ENCODE measurements around the gene KRT16.
"Not testable (repeated sequence)": the region's sequence is repeated elsewhere in the genome, so short reads cannot be mapped to it uniquely, and the experiment has no call there.

KRT16 gene

GRCh38 chr17:41631025-41631897, 18.7 kb upstream of the KRT16 start:
- ATAC-seq (ENCODE audit: insufficient read depth, low read depth): no peak
- H3K27me3 ChIP-seq (ENCODE audit: insufficient read depth, low read length, poor library complexity): no peaks in the 10 kb centered on the region
- no peaks in the 10 kb centered on the region for H3K79me2 ChIP-seq (ENCODE audit: insufficient read depth, low read length)
- H3K36me3 ChIP-seq (ENCODE audit: insufficient read depth, low read length): no peaks in the 10 kb centered on the region
- H3K27ac ChIP-seq (ENCODE audit: low read length): no peak overlapping the region
- no peak overlapping the region for H3K9ac ChIP-seq (ENCODE audit: low read depth, low read length)
- H4K20me1 ChIP-seq (ENCODE audit: insufficient read depth, low read length): peaks cover 8% of the 10 kb centered on the region; the same call in 1 of the 2 replicates
- H3K4me3 ChIP-seq (ENCODE audit: low read depth in 1 of 2, low read length in 2 of 2): no peak overlapping the region
- H3K4me2 ChIP-seq (ENCODE audit: insufficient read depth, low read length): no peak overlapping the region
- no peaks in the 10 kb centered on the region for H3K4me1 ChIP-seq (ENCODE audit: insufficient read depth, low read length)
- no peaks in the 10 kb centered on the region for H3K9me3 ChIP-seq (ENCODE audit: insufficient read depth, low read length, severe bottlenecking)
- TF ChIP-seq EZH2 (IDR thresholded peaks at IDR 0.05; ENCODE audit: borderline replicate concordance, low read depth, low read length, severe bottlenecking) (no peak), CTCF (IDR thresholded peaks at IDR 0.05; ENCODE audit: borderline replicate concordance, extremely low read depth, low read length, poor library complexity, severe bottlenecking) (no peak)
- no peak for DNase-seq
- H2AFZ ChIP-seq (ENCODE audit: low read depth, low read length): no peak overlapping the region

GRCh38 chr17:41629826-41630670, 17.5 kb upstream of the KRT16 start:
- Histone ChIP-seq H3K4me3 (ENCODE audit: low read depth in 1 of 2, low read length in 2 of 2) (no peak overlapping the region), H4K20me1 (ENCODE audit: insufficient read depth, low read length) (peaks cover 8% of the 10 kb centered on the region; the same call in 1 of the 2 replicates), H3K9me3 (ENCODE audit: insufficient read depth, low read length, severe bottlenecking) (no peaks in the 10 kb centered on the region), H3K36me3 (ENCODE audit: insufficient read depth, low read length) (no peaks in the 10 kb centered on the region), H3K9ac (ENCODE audit: low read depth, low read length) (no peak overlapping the region), H3K79me2 (ENCODE audit: insufficient read depth, low read length) (no peaks in the 10 kb centered on the region), H3K4me1 (ENCODE audit: insufficient read depth, low read length) (no peaks in the 10 kb centered on the region), H3K27me3 (ENCODE audit: insufficient read depth, low read length, poor library complexity) (no peaks in the 10 kb centered on the region), H3K4me2 (ENCODE audit: insufficient read depth, low read length) (no peak overlapping the region), H3K27ac (ENCODE audit: low read length) (no peak overlapping the region), H2AFZ (ENCODE audit: low read depth, low read length) (no peak overlapping the region)
- ATAC-seq (ENCODE audit: insufficient read depth, low read depth) (no peak), DNase-seq (no peak)
- no peak for TF ChIP-seq CTCF (IDR thresholded peaks at IDR 0.05; ENCODE audit: borderline replicate concordance, extremely low read depth, low read length, poor library complexity, severe bottlenecking)
- TF ChIP-seq EZH2 (IDR thresholded peaks at IDR 0.05; ENCODE audit: borderline replicate concordance, low read depth, low read length, severe bottlenecking): no peak

- no peak overlapping the region for H3K4me2 ChIP-seq (ENCODE audit: insufficient read depth, low read length)
- no peak overlapping the region for H2AFZ ChIP-seq (ENCODE audit: low read depth, low read length)
- H3K36me3 ChIP-seq (ENCODE audit: insufficient read depth, low read length): no peaks in the 10 kb centered on the region
- no peak overlapping the region for H3K27ac ChIP-seq (ENCODE audit: low read length)
- DNase-seq (no peak), ATAC-seq (ENCODE audit: insufficient read depth, low read depth) (no peak)
- H3K9ac ChIP-seq (ENCODE audit: low read depth, low read length): no peak overlapping the region
- H4K20me1 ChIP-seq (ENCODE audit: insufficient read depth, low read length): peaks cover 8% of the 10 kb centered on the region; the same call in 1 of the 2 replicates
- no peaks in the 10 kb centered on the region for H3K27me3 ChIP-seq (ENCODE audit: insufficient read depth, low read length, poor library complexity)
- H3K79me2 ChIP-seq (ENCODE audit: insufficient read depth, low read length): no peaks in the 10 kb centered on the region
- no peaks in the 10 kb centered on the region for H3K4me1 ChIP-seq (ENCODE audit: insufficient read depth, low read length)
- no peak for TF ChIP-seq EZH2 (IDR thresholded peaks at IDR 0.05; ENCODE audit: borderline replicate concordance, low read depth, low read length, severe bottlenecking)
- no peak for TF ChIP-seq CTCF (IDR thresholded peaks at IDR 0.05; ENCODE audit: borderline replicate concordance, extremely low read depth, low read length, poor library complexity, severe bottlenecking)
- H3K9me3 ChIP-seq (ENCODE audit: insufficient read depth, low read length, severe bottlenecking): no peaks in the 10 kb centered on the region
- no peak overlapping the region for H3K4me3 ChIP-seq (ENCODE audit: low read depth in 1 of 2, low read length in 2 of 2)
Observed at GRCh38 chr17:41629316-41629715, 16.7 kb upstream of the KRT16 start.

- H3K79me2 ChIP-seq (ENCODE audit: insufficient read depth, low read length); H3K4me1 ChIP-seq (ENCODE audit: insufficient read depth, low read length); H2AFZ ChIP-seq (ENCODE audit: low read depth, low read length); H3K9me3 ChIP-seq (ENCODE audit: insufficient read depth, low read length, severe bottlenecking); H3K27ac ChIP-seq (ENCODE audit: low read length); H3K4me3 ChIP-seq (ENCODE audit: low read depth in 1 of 2, low read length in 2 of 2); ATAC-seq (ENCODE audit: insufficient read depth, low read depth); H3K4me2 ChIP-seq (ENCODE audit: insufficient read depth, low read length); H3K9ac ChIP-seq (ENCODE audit: low read depth, low read length); H3K27me3 ChIP-seq (ENCODE audit: insufficient read depth, low read length, poor library complexity); DNase-seq; H3K36me3 ChIP-seq (ENCODE audit: insufficient read depth, low read length); H4K20me1 ChIP-seq (ENCODE audit: insufficient read depth, low read length): not testable (repeated sequence)
Observed at GRCh38 chr17:41628621-41629255, 16.2 kb upstream of the KRT16 start.

GRCh38 chr17:41628073-41628370, 15.5 kb upstream of the KRT16 start:
- not testable (repeated sequence) for H3K27me3 ChIP-seq (ENCODE audit: insufficient read depth, low read length, poor library complexity); H2AFZ ChIP-seq (ENCODE audit: low read depth, low read length); H3K9ac ChIP-seq (ENCODE audit: low read depth, low read length); H3K9me3 ChIP-seq (ENCODE audit: insufficient read depth, low read length, severe bottlenecking); H3K79me2 ChIP-seq (ENCODE audit: insufficient read depth, low read length); H3K4me3 ChIP-seq (ENCODE audit: low read depth in 1 of 2, low read length in 2 of 2); H4K20me1 ChIP-seq (ENCODE audit: insufficient read depth, low read length); H3K27ac ChIP-seq (ENCODE audit: low read length); ATAC-seq (ENCODE audit: insufficient read depth, low read depth); H3K4me2 ChIP-seq (ENCODE audit: insufficient read depth, low read length); H3K4me1 ChIP-seq (ENCODE audit: insufficient read depth, low read length); H3K36me3 ChIP-seq (ENCODE audit: insufficient read depth, low read length); DNase-seq
